Gastrocnemius medialis (tissue), 4 donors: ENCODE results near the gene WNK3. TPM values are rescaled to one million over a fixed set of nuclear protein-coding genes. Genes with fewer than 3 reads are reported as not detected.
A peak's percentile ranks its signal among the peaks of the same experiment; 100 is the strongest.
"Not testable (repeated sequence)": the region's sequence is repeated elsewhere in the genome, so short reads cannot be mapped to it uniquely, and the experiment has no call there.

ENCODE experiments used
- ATAC-seq, 2 donors: fragments of 150-250 bp; one replicate each; pipeline ENCODE4 v1.9.1; 2016
- DNase-seq, 2 donors: peaks; one replicate each; pipeline ENCODE4 v3.0.0-alpha.2; 2019
- H3K27ac ChIP-seq, 4 donors: fragments of 200-600 bp; sonication (generic); 1 replicate in 1 of 4; 2 replicates in 3 of 4; pipeline ENCODE4 v1.5.1; 2016 to 2018; ENCODE audit warnings: mild to moderate bottlenecking in 2 of 4, moderate library complexity in 1 of 4
- H3K27me3 ChIP-seq, 3 donors: fragments of 200-600 bp; sonication (generic) in 2 of 3; 1 replicate in 1 of 3; 2 replicates in 2 of 3; pipeline versions ENCODE4 v1.5.1 to v1.6.0; 2016 to 2019; ENCODE audit warnings: mild to moderate bottlenecking in 1 of 3, moderate library complexity in 1 of 3
- H3K36me3 ChIP-seq, 2 donors: fragments of 200-600 bp; sonication (generic) in 1 of 2; one replicate each; pipeline ENCODE4 v1.5.1; 2017 to 2018
- H3K4me1 ChIP-seq, 2 donors: fragments of 200-600 bp; sonication (generic) in 1 of 2; one replicate each; pipeline ENCODE4 v1.5.1; 2016 to 2017; ENCODE audit warnings: mild to moderate bottlenecking in 2 of 2
- H3K4me3 ChIP-seq, 4 donors: fragments of 200-600 bp; sonication (generic) in 3 of 4; 1 replicate in 1 of 4; 2 replicates in 3 of 4; pipeline ENCODE4 v1.5.1; 2016 to 2019; ENCODE audit warnings: mild to moderate bottlenecking in 2 of 4
- H3K9me3 ChIP-seq, 3 donors: fragments of 200-600 bp; sonication (generic) in 2 of 3; 1 replicate in 1 of 3; 2 replicates in 2 of 3; pipeline ENCODE4 v1.5.1; 2016 to 2019
- POLR2A ChIP-seq, 2 donors: fragments of 450-650 bp; IDR thresholded peaks; one replicate each; pipeline ENCODE4 v1.6.1; 2017; ENCODE audit warnings: antibody characterized with exemption in 2 of 2, mild to moderate bottlenecking in 2 of 2, moderate library complexity in 2 of 2
- in situ Hi-C, 4 donors: fragments of 200-750 bp; cut with MboI; loops; one replicate each; pipeline versions ENCODE4 v1.15.0 to v1.8.0; 2017; ENCODE audit warnings: low sequenced_read_pairs in 4 of 4
- intact Hi-C: fragments of 100-400 bp; cut with DNase I; formaldehyde crosslinking; loops from one replicate; pipeline ENCODE4 v1.15.1; 2023; ENCODE audit warnings: low total_unique reads
- total RNA-seq, 4 donors: library from RNA; depleted of rRNA; stranded (reverse); fragments of >200 nt; gene quantifications; one replicate each; pipeline versions ENCODE4 v1.1.0 to v1.2.3, GENCODE V29; 2016
- TF ChIP-seq, protein P1 (sequence below), 5 experiments: fragments of 450-650 bp in 3 of 5; fragments of 200-600 bp in 2 of 5; sonication (generic) in 2 of 5; IDR thresholded peaks in 4 of 5; conservative IDR thresholded peaks in 1 of 5; 1 replicate in 4 of 5; 2 replicates in 1 of 5; pipeline ENCODE4 v1.5.1; 2016 to 2019; ENCODE audit warnings: antibody characterized with exemption in 5 of 5, mild to moderate bottlenecking in 3 of 5, moderate library complexity in 3 of 5

The WNK3 gene
- total RNA-seq: under 1 TPM; 0.02 to 0.16 (median 0.08) TPM

DNA sequence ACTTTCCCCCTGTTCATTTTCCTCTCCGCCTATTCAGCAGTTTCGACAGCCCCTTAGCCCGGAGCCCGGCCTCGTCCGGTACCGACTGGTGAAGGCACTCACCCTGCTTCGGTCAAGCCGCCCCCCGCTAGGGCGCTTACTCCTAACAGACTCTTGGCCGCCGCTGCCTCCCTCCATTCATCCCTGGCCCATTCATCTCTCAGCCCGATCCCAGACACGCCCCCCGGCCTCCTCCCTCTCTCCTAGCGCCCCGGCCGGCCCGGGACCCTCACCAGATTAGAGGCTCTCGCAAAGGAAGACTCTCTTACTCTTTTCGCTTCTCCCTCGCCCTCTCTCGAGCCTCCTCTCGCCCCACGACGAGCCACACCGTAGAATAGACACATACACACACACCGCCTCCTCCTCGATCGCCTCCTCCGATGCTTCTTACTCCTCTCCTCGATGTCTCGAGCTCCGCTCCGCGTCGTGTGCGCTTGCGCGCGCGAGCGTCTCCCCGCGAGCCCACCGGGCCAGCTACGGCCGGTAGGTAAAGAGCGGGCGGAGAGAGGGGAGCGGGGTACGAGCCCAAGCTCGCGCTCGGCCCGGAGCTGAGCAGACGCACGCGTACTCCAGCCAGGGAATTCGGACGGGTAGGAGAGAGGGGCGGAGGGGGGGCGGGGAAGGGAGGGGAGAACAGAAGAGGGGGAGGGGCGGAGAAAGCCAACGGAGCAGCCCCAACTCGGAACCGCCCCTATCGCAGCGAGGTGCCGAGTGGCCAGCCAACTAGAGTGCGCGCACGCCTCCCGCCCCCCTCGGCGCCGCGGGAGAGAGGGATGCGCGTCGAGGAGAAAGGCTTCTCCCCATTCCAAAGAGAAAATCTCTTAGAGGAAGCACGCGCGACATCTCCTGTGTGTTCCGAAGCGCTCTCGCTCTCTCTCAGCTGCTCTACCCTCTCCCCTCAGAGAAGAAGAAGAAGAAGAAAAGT is at the start of gene WNK3:
TSS of gene WNK3 (minus strand) at position 633 of the 964 bp plus-strand sequence.
- ATAC-seq (peak; percentile 36 to 45), DNase-seq (peak; percentile 19 to 30)
- TF ChIP-seq, protein P1, sequence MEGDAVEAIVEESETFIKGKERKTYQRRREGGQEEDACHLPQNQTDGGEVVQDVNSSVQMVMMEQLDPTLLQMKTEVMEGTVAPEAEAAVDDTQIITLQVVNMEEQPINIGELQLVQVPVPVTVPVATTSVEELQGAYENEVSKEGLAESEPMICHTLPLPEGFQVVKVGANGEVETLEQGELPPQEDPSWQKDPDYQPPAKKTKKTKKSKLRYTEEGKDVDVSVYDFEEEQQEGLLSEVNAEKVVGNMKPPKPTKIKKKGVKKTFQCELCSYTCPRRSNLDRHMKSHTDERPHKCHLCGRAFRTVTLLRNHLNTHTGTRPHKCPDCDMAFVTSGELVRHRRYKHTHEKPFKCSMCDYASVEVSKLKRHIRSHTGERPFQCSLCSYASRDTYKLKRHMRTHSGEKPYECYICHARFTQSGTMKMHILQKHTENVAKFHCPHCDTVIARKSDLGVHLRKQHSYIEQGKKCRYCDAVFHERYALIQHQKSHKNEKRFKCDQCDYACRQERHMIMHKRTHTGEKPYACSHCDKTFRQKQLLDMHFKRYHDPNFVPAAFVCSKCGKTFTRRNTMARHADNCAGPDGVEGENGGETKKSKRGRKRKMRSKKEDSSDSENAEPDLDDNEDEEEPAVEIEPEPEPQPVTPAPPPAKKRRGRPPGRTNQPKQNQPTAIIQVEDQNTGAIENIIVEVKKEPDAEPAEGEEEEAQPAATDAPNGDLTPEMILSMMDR (IDR thresholded peaks at IDR 0.05 in 4 of 5, conservative IDR thresholded peaks at IDR 0.05 in 1 of 5): no peak
- no peak for TF ChIP-seq POLR2A (IDR thresholded peaks at IDR 0.05)
- Histone ChIP-seq H3K4me3 (peak within 1 kb of the TSS; percentile 43 to 54 (median 50)), H3K9me3 (no peaks in the 10 kb centered on the region), H3K36me3 (no peaks in the 10 kb centered on the region), H3K27me3 (peaks cover 0 to 24% (median 5%) of the 10 kb centered on the region in 3 donors), H3K4me1 (no peaks in the 10 kb centered on the region), H3K27ac (peak within 1 kb of the TSS in 1 of 4 donors; percentile 46)
- intact Hi-C loops: no loop called here
- in situ Hi-C loops: no loop called here

DNA sequence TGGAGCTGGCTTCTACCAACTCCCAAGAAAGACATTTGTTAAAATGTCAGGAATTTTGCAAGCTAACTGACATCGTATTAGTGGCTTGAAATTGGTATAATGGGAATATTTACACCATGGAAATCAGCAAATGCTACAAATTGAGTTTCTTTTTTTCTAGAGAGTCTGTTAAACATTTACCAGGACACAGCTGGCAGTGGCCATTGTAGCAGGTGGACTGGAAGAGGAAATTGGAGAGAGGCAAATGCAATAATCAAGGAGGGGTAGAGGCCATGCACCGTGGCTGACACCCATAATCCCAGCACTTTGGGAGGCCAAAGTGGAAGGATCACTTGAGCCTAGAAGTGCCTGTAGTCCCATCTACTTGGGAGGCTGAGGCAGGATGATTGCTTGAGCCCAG is 49.4 kb upstream of the WNK3 start:
- H3K4me1 ChIP-seq: no peaks in the 10 kb centered on the region
- TF ChIP-seq, protein P1 (IDR thresholded peaks at IDR 0.05 in 4 of 5, conservative IDR thresholded peaks at IDR 0.05 in 1 of 5): no peak
- TF ChIP-seq POLR2A (IDR thresholded peaks at IDR 0.05): no peak
- intact Hi-C loops: no loop called here
- no peak overlapping the region for H3K4me3 ChIP-seq
- H3K27ac ChIP-seq: no peak overlapping the region
- no peak for ATAC-seq
- H3K9me3 ChIP-seq: no peaks in the 10 kb centered on the region
- H3K27me3 ChIP-seq: no peaks in the 10 kb centered on the region
- H3K36me3 ChIP-seq: no peaks in the 10 kb centered on the region
- in situ Hi-C loops: no loop called here
- DNase-seq: no peak

DNA sequence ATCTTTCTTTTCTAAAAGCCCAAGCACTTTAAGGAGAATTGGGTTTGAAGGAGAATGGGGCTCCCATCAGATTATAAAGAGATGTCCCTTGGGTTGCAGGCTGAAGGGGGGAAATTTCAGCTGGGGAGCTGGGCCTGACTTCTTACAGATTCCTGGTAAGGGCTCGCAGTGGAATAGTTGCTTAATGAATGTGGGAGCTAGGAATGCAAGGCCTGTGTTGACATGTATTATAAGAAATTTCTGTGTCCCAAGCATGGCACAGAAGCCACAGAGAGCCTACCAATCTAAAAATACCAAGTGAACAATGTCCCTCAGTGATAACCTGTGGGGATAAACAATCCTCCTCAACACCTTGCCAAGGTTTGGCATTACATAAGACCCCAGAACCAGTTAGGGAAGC is 39.3 kb upstream of the WNK3 start:
- ATAC-seq: no peak
- in situ Hi-C loops: no loop called here
- TF ChIP-seq, protein P1 (IDR thresholded peaks at IDR 0.05 in 4 of 5, conservative IDR thresholded peaks at IDR 0.05 in 1 of 5): no peak
- TF ChIP-seq POLR2A (IDR thresholded peaks at IDR 0.05): no peak

DNA sequence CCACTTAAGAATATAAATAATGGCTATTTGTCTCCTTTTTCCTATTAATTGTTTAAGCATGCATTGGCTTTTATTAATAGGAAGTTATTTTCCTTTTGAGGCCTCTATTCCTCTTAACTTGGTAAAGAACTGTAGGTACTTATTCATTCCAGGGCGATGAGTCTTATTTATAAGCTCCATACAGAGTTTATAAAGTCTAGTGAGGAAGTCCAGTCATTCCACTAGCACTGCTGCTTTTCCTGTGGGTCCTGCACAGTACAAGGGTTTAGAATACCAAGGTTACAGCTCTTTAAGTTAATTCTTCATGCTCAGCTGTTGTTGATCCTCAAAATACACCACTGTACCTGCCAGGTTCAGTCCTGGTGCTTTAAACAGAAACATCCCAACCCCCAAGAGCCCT is 28.5 kb upstream of the WNK3 start:
- no peak overlapping the region for H3K27ac ChIP-seq
- TF ChIP-seq, protein P1 (IDR thresholded peaks at IDR 0.05 in 4 of 5, conservative IDR thresholded peaks at IDR 0.05 in 1 of 5): no peak
- TF ChIP-seq POLR2A (IDR thresholded peaks at IDR 0.05): no peak
- H3K27me3 ChIP-seq: no peaks in the 10 kb centered on the region
- in situ Hi-C loops (no loop called here), intact Hi-C loops (no loop called here)
- H3K4me1 ChIP-seq: no peaks in the 10 kb centered on the region
- H3K4me3 ChIP-seq: no peak overlapping the region
- ATAC-seq: no peak
- H3K36me3 ChIP-seq: no peaks in the 10 kb centered on the region
- no peak for DNase-seq
- no peaks in the 10 kb centered on the region for H3K9me3 ChIP-seq

More for the DNA sequence above, 39.3 kb upstream of the WNK3 start:
- no peak for DNase-seq
- H3K4me3 ChIP-seq: no peak overlapping the region
- H3K9me3 ChIP-seq: no peaks in the 10 kb centered on the region
- H3K4me1 ChIP-seq: no peaks in the 10 kb centered on the region
- intact Hi-C loops: no loop called here
- no peak overlapping the region for H3K27ac ChIP-seq
- H3K36me3 ChIP-seq: no peaks in the 10 kb centered on the region
- H3K27me3 ChIP-seq: no peaks in the 10 kb centered on the region

DNA sequence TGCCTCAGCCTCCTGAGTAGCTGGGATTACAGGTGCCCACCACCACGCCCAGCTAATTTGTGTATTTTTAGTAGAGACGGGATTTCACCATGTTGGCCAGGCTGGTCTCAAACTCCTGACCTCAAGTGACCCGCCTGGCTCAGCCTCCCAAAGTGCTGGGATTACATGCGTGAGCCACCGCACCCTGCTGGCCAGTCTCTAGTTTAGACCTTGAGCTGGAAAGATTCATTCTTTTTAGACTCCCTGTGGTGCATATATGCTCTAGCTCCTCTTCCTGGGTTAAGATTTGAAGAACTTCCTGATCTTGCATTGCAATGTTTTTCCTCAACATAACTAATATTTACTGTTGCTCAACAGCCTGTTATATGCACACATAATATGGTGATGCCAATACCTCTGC is 26.8 kb upstream of the WNK3 start:
- H3K27me3 ChIP-seq, H3K4me3 ChIP-seq, DNase-seq, H3K4me1 ChIP-seq, in situ Hi-C loops, H3K9me3 ChIP-seq, ATAC-seq, intact Hi-C loops, H3K36me3 ChIP-seq, H3K27ac ChIP-seq: not testable (repeated sequence)
